Adrenal gland (tissue), 5 donors: ENCODE measurements around the gene PPP2R3C.

Experiments
- POLR2A ChIP-seq, 2 donors: fragments of 450-650 bp; IDR thresholded peaks; one replicate each; pipeline ENCODE4 v1.6.1; 2017; ENCODE audit warnings: antibody characterized with exemption in 2 of 2, mild to moderate bottlenecking in 2 of 2, moderate library complexity in 1 of 2
- TF ChIP-seq, protein P1 (sequence below), 6 experiments: fragments of 450-650 bp in 4 of 6; fragments of 200-600 bp in 2 of 6; sonication (generic) in 1 of 6; IDR thresholded peaks; 1 replicate in 5 of 6; 2 replicates in 1 of 6; pipeline versions ENCODE4 v1.5.1 to v1.8.0; 2016 to 2021; ENCODE audit warnings: antibody characterized with exemption in 6 of 6, mild to moderate bottlenecking in 2 of 6, moderate library complexity in 1 of 6
- donor health status: DM: no; HTN: no; CAD: no.

DNA sequence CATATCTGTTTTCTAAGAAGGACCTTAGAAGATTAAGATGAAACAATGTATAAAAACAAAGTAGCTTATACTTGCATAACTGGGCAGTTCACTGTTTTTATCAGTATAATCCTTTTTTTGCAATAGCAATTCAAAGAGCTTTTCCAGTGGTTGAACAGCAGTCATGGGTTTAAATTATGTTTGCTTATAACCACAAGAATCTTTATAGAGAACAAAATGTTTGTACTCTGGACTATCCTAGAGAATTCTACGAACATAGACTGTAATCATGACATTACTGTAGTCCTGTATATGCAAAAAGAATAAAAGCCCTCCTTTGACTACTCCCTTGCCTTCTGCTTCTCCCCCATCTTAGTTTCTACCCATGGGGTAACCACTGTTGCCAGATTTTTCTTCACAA is 70.0 kb downstream of the PPP2R3C start:
- TF ChIP-seq, protein P1, sequence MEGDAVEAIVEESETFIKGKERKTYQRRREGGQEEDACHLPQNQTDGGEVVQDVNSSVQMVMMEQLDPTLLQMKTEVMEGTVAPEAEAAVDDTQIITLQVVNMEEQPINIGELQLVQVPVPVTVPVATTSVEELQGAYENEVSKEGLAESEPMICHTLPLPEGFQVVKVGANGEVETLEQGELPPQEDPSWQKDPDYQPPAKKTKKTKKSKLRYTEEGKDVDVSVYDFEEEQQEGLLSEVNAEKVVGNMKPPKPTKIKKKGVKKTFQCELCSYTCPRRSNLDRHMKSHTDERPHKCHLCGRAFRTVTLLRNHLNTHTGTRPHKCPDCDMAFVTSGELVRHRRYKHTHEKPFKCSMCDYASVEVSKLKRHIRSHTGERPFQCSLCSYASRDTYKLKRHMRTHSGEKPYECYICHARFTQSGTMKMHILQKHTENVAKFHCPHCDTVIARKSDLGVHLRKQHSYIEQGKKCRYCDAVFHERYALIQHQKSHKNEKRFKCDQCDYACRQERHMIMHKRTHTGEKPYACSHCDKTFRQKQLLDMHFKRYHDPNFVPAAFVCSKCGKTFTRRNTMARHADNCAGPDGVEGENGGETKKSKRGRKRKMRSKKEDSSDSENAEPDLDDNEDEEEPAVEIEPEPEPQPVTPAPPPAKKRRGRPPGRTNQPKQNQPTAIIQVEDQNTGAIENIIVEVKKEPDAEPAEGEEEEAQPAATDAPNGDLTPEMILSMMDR (IDR thresholded peaks at IDR 0.05), result no peak
- TF ChIP-seq POLR2A (IDR thresholded peaks at IDR 0.05), result no peak
